ENCODE data around the gene DZIP3. TPM values are rescaled to one million over a fixed set of nuclear protein-coding genes. Genes with fewer than 3 reads are reported as not detected.

Gene DZIP3
- total RNA-seq, 3 donors from 2014 or later = 6.2 to 10.8 (median 9.8) TPM

DNA sequence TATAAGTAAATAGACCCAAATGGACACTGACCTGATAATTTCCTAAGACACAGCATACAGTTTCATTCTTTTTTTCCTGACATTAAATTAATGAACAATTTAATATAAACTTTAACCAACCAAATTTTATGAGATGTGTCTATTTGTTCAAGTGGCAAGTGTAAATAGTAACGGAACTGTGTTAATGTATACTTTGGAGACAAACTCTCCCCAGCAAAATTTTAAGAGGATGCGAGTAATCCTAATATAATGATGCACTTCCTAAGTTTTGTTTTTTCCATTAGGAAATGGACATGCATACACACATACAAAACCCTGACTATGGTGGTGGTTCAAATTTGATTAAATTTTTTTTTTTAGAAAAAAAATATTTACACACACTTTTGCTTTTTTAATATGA is 40.6 kb upstream of the DZIP3 start:
- Histone ChIP-seq H3K27ac (no peak overlapping the region), H3K4me3 (no peak overlapping the region), H3K27me3 (no peaks in the 10 kb centered on the region), H3K4me1 (no peaks in the 10 kb centered on the region), H3K36me3 (no peaks in the 10 kb centered on the region), H3K9me3 (no peaks in the 10 kb centered on the region)
- intact Hi-C loops (cut with DNase I; ENCODE audit: low total_unique reads) = no loop called here
- DNase-seq (ENCODE audit: low spot score in 2 of 2) = no peak
- no peak for TF ChIP-seq POLR2A (IDR thresholded peaks at IDR 0.05)
- TF ChIP-seq, protein P1, sequence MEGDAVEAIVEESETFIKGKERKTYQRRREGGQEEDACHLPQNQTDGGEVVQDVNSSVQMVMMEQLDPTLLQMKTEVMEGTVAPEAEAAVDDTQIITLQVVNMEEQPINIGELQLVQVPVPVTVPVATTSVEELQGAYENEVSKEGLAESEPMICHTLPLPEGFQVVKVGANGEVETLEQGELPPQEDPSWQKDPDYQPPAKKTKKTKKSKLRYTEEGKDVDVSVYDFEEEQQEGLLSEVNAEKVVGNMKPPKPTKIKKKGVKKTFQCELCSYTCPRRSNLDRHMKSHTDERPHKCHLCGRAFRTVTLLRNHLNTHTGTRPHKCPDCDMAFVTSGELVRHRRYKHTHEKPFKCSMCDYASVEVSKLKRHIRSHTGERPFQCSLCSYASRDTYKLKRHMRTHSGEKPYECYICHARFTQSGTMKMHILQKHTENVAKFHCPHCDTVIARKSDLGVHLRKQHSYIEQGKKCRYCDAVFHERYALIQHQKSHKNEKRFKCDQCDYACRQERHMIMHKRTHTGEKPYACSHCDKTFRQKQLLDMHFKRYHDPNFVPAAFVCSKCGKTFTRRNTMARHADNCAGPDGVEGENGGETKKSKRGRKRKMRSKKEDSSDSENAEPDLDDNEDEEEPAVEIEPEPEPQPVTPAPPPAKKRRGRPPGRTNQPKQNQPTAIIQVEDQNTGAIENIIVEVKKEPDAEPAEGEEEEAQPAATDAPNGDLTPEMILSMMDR (IDR thresholded peaks at IDR 0.05) = no peak
- TF ChIP-seq POLR2AphosphoS5 (IDR thresholded peaks at IDR 0.05) = no peak

DNA sequence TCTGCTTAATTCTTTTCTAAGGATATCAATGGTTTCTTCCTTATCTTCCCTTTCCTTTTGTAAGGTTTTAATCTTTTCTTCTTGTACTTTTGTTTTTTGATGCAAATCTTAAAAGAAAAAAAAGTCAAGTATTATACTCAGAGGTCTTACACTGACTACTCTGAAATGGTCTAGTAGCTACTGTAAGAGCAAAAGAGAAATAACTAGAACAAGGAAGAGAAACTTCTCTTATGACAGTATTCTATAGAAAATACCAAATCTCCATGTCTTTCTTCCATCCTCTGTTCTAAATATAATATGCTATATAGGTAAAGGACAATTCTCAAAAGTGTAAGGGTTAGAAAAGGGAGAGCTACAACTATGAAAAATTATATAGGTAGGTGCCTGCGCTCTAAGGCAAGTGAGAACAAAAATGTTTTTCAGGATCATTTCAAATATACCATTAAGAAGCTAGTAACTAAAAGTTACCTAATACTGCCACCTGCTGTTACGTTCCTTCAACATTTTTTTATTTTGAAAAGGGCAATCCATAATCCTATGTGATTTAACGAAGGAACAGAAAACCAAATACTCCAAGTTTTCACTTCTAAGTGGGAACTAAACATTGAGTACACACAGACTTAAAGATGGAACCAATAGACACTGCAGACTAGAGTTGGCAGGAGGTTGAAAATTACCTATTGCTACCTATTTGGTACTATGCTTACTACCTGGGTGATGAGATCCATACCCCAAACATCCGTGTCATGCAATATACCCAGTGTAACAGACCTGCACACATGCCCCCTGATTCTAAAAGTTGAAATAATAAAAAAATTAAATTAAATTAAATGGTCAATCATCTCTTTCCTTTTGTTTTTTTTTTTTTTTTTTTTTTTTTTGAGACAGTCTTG is 37.0 kb upstream of the DZIP3 start:
- Histone ChIP-seq H3K36me3 (no peaks in the 10 kb centered on the region), H3K4me3 (no peak overlapping the region), H3K27ac (no peak overlapping the region), H3K4me1 (no peaks in the 10 kb centered on the region), H3K27me3 (no peaks in the 10 kb centered on the region), H3K9me3 (no peaks in the 10 kb centered on the region)
- no peak for DNase-seq (ENCODE audit: low spot score in 2 of 2)
- intact Hi-C loops (cut with DNase I; ENCODE audit: low total_unique reads) = loop anchor here (10.0 kb wide), 1 partner anchor 58 kb away; no protein-coding TSS in a partner anchor
- TF ChIP-seq POLR2AphosphoS5 (IDR thresholded peaks at IDR 0.05) = no peak
- TF ChIP-seq, protein P1 (IDR thresholded peaks at IDR 0.05) = peak; percentile 19 to 48 (median 47)

DNA sequence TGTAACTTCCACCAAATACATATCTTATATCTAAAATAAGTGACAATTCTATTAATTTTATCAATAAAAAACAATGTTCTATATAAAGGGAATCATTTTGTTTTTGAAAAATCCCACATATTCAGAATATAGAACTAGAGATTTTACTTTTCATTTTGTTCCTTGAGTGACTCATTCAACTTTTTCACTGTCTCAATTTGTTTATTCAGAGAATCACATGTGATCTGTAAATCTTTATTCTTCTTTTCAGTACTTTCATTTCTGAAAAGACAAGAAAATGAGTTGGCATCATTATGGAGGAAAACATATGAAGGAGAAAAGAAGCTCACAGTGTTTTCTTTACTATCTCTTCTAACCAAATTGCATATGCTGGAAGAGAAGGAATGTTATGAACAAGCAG is 35.3 kb upstream of the DZIP3 start:
- H3K36me3 ChIP-seq = no peaks in the 10 kb centered on the region
- intact Hi-C loops (cut with DNase I; ENCODE audit: low total_unique reads) = loop anchor here (10.0 kb wide), 1 partner anchor 59 kb away; no protein-coding TSS in a partner anchor
- no peaks in the 10 kb centered on the region for H3K27me3 ChIP-seq
- H3K27ac ChIP-seq = no peak overlapping the region
- no peaks in the 10 kb centered on the region for H3K4me1 ChIP-seq
- no peak for TF ChIP-seq POLR2AphosphoS5 (IDR thresholded peaks at IDR 0.05)
- TF ChIP-seq, protein P1 (IDR thresholded peaks at IDR 0.05) = no peak
- TF ChIP-seq POLR2A (IDR thresholded peaks at IDR 0.05) = no peak
- no peak for DNase-seq (ENCODE audit: low spot score in 2 of 2)
- H3K4me3 ChIP-seq = no peak overlapping the region
- no peaks in the 10 kb centered on the region for H3K9me3 ChIP-seq

DNA sequence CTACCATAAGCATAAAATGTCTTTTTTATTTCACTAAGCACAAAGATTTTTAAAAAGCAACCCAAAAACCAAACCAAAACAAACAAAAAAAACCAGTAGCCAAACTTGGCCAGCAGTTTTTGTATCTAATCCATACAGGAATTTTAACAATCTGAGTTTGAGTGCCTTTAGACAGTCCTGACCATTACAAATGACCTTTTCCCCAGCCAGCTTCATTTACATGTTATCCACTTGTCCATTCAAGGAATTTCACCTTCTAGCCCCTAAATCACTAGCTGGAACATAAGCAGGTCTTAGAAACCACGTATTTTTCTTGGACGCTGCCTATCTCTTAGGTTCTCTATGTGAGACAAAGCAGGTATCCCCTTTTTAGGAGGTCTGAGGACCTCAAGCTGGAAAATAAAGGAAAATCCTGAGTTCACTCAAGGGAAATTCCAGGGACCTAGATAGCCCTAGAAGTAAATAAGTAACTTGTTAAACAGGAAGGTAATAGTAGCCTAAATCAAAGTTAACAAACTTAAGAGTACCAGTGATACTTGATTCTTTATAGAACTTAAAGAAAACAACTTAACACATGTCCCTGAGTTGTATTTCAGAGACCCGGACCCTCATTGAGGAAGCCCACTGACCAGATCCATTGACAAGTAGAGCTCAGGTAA is 34.5 kb upstream of the DZIP3 start:
- TF ChIP-seq, protein P1 (IDR thresholded peaks at IDR 0.05) = no peak
- TF ChIP-seq POLR2AphosphoS5 (IDR thresholded peaks at IDR 0.05) (no peak), POLR2A (IDR thresholded peaks at IDR 0.05) (no peak)
- Histone ChIP-seq H3K9me3 (no peaks in the 10 kb centered on the region), H3K4me3 (no peak overlapping the region), H3K4me1 (no peaks in the 10 kb centered on the region), H3K27ac (no peak overlapping the region), H3K36me3 (no peaks in the 10 kb centered on the region), H3K27me3 (no peaks in the 10 kb centered on the region)
- no peak for DNase-seq (ENCODE audit: low spot score in 2 of 2)
- intact Hi-C loops (cut with DNase I; ENCODE audit: low total_unique reads) = loop anchor here (10.0 kb wide), 1 partner anchor 60 kb away; no protein-coding TSS in a partner anchor

Measured in breast epithelium (tissue), 4 donors.